GM12891 (cell line): ENCODE results near the gene FAM120AOS.

Experiments
- POLR2A ChIP-seq: IDR thresholded peaks from 2 replicates; pipeline ENCODE4 v1.6.1; 2011; ENCODE audit warnings: low read depth, low read length, control low read depth
- TAF1 ChIP-seq: IDR thresholded peaks from 2 replicates; pipeline ENCODE4 v1.6.1; 2011; ENCODE audit warnings: low read depth, low read length, control low read depth

DNA sequence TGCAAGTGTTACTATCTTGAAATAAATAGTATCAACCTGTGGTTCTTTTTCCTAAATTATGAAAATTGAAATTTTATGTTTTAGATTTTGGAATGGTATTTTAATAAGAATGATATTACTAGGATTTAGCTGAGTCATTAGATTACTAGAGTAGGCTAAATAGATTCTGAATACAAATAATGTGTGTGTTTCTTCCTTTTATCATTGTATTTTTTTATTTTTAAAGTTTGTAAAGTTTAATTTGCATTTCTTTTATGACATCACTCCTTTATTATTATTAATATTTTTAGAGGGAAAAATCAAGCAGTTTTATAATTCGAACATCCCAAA, 8.0 kb upstream of the FAM120AOS start:
- TF ChIP-seq POLR2A, result no peak
- no peak for TF ChIP-seq TAF1
